ENCODE results near the gene GSK3B.

DNA sequence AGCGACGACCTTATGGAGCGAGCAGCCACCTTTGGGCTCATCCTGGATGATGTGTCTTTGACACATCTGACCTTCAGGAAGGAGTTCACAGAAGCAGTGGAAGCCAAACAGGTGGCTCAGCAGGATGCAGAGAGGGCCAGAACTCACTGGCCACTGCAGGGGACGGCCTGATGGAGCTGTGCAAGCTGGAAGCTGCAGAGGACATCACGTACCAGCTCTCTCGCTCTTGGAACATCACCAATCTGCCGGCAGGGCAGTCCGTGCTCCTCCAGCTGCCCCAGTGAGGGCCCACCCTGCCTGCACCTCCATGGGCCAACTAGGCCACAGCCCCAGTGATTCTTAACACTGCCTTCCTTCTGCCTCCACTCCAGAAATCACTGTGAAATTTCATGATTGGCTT is 302.0 kb downstream of the GSK3B start:
- TF ChIP-seq, protein P1, sequence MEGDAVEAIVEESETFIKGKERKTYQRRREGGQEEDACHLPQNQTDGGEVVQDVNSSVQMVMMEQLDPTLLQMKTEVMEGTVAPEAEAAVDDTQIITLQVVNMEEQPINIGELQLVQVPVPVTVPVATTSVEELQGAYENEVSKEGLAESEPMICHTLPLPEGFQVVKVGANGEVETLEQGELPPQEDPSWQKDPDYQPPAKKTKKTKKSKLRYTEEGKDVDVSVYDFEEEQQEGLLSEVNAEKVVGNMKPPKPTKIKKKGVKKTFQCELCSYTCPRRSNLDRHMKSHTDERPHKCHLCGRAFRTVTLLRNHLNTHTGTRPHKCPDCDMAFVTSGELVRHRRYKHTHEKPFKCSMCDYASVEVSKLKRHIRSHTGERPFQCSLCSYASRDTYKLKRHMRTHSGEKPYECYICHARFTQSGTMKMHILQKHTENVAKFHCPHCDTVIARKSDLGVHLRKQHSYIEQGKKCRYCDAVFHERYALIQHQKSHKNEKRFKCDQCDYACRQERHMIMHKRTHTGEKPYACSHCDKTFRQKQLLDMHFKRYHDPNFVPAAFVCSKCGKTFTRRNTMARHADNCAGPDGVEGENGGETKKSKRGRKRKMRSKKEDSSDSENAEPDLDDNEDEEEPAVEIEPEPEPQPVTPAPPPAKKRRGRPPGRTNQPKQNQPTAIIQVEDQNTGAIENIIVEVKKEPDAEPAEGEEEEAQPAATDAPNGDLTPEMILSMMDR (optimal IDR thresholded peaks at IDR 0.05 in 1 of 3, IDR thresholded peaks at IDR 0.05 in 1 of 3, conservative IDR thresholded peaks at IDR 0.05 in 1 of 3; ENCODE audit: extremely low read depth in 1 of 3, insufficient read depth in 2 of 3, low read length in 3 of 3) = no peak
- no peak for TF ChIP-seq EZH2 (IDR thresholded peaks at IDR 0.05; ENCODE audit: low read length)
